H9 (cell line): ENCODE data around the gene FREY1. TPM values are rescaled to one million over a fixed set of nuclear protein-coding genes. Genes with fewer than 3 reads are reported as not detected.

Experiments
- DNase-seq: peaks from one replicate; pipeline ENCODE4 v3.0.0-alpha.2; 2017
- H2AFZ ChIP-seq: one replicate; pipeline ENCODE4 v1.6.1; 2013; ENCODE audit warnings: mild to moderate bottlenecking, low read length, control low read depth, moderate library complexity
- H2AK5ac ChIP-seq: 2 replicates; pipeline ENCODE4 v1.6.1; 2013; ENCODE audit warnings: low read length, control low read depth, mixed read lengths; ENCODE audit not compliant: insufficient read length
- H2BK120ac ChIP-seq: one replicate; pipeline ENCODE4 v1.6.1; 2013; ENCODE audit warnings: low read depth, mild to moderate bottlenecking, low read length, control low read depth, inconsistent platforms; ENCODE audit not compliant: poor library complexity, severe bottlenecking
- H2BK12ac ChIP-seq: 2 replicates; pipeline ENCODE4 v1.6.1; 2013; ENCODE audit warnings: low read length, control low read depth, mixed read lengths, low read depth; ENCODE audit not compliant: insufficient read length
- H2BK15ac ChIP-seq: 2 replicates; pipeline ENCODE4 v1.6.1; 2013; ENCODE audit warnings: low read depth, low read length, control low read depth
- H2BK20ac ChIP-seq: one replicate; pipeline ENCODE4 v1.6.1; 2013; ENCODE audit warnings: low read depth, mild to moderate bottlenecking, low read length, control low read depth, inconsistent platforms; ENCODE audit not compliant: poor library complexity, severe bottlenecking
- H2BK5ac ChIP-seq: 2 replicates; pipeline ENCODE4 v1.6.1; 2013; ENCODE audit warnings: low read length, control low read depth, mixed read lengths; ENCODE audit not compliant: insufficient read length
- H3K14ac ChIP-seq: 2 replicates; pipeline ENCODE4 v1.6.1; 2013; ENCODE audit warnings: low read length, control low read depth; ENCODE audit not compliant: insufficient read depth
- H3K18ac ChIP-seq: 2 replicates; pipeline ENCODE4 v1.6.1; 2013; ENCODE audit warnings: low read depth, mild to moderate bottlenecking, mixed read lengths, low read length, control low read depth; ENCODE audit not compliant: insufficient read length
- H3K23ac ChIP-seq: 2 replicates; pipeline ENCODE4 v1.6.1; 2013; ENCODE audit warnings: low read length, control low read depth, mixed read lengths, low read depth; ENCODE audit not compliant: insufficient read length
- H3K23me2 ChIP-seq: 2 replicates; pipeline ENCODE4 v1.6.1; 2013; ENCODE audit warnings: low read depth, mild to moderate bottlenecking, mixed read lengths, low read length, control low read depth; ENCODE audit not compliant: insufficient read length, poor library complexity, severe bottlenecking
- H3K27ac ChIP-seq: 2 replicates; pipeline ENCODE4 v1.5.1; 2013; ENCODE audit warnings: low read length, control low read depth, mixed read lengths, low read depth; ENCODE audit not compliant: insufficient read length
- H3K27me3 ChIP-seq: 2 replicates; pipeline ENCODE4 v1.6.1; 2013; ENCODE audit warnings: low read length, control low read depth, inconsistent platforms; ENCODE audit not compliant: insufficient read depth
- H3K4ac ChIP-seq: 2 replicates; pipeline ENCODE4 v1.6.1; 2013; ENCODE audit warnings: low read depth, mild to moderate bottlenecking, control low read depth, inconsistent platforms, low read length, moderate library complexity
- H3K4me1 ChIP-seq: 2 replicates; pipeline ENCODE4 v1.6.1; 2013; ENCODE audit warnings: low read length, control low read depth, inconsistent platforms; ENCODE audit not compliant: insufficient read depth
- H3K4me2 ChIP-seq: 2 replicates; pipeline ENCODE4 v1.6.1; 2013; ENCODE audit warnings: low read length, control low read depth, mixed read lengths; ENCODE audit not compliant: insufficient read length, insufficient read depth
- H3K56ac ChIP-seq: 2 replicates; pipeline ENCODE4 v1.6.1; 2013; ENCODE audit warnings: low read depth, mild to moderate bottlenecking, mixed read lengths, low read length, control low read depth; ENCODE audit not compliant: insufficient read length
- H3K79me1 ChIP-seq: 2 replicates; pipeline ENCODE4 v1.6.1; 2013; ENCODE audit warnings: low read depth, mild to moderate bottlenecking, moderate library complexity, low read length, control low read depth, inconsistent platforms; ENCODE audit not compliant: insufficient read depth, poor library complexity, severe bottlenecking
- H3K79me2 ChIP-seq: 2 replicates; pipeline ENCODE4 v1.6.1; 2013; ENCODE audit warnings: low read length, control low read depth, inconsistent platforms; ENCODE audit not compliant: insufficient read depth
- H3K9ac ChIP-seq: 2 replicates; pipeline ENCODE4 v1.6.1; 2013; ENCODE audit warnings: low read length, control low read depth, mixed read lengths; ENCODE audit not compliant: insufficient read length; ENCODE audit errors: extremely low read depth
- H3K9me3 ChIP-seq: one replicate; pipeline ENCODE4 v1.6.1; 2013; ENCODE audit warnings: low read depth, low read length, inconsistent platforms; ENCODE audit not compliant: control insufficient read depth
- H3T11ph ChIP-seq: one replicate; pipeline ENCODE4 v1.6.1; 2013; ENCODE audit warnings: mild to moderate bottlenecking, low read length, control low read depth, inconsistent platforms
- H4K20me1 ChIP-seq: one replicate; pipeline ENCODE4 v1.6.1; 2013; ENCODE audit not compliant: control insufficient read depth, insufficient read length, insufficient read depth
- H4K5ac ChIP-seq: 2 replicates; pipeline ENCODE4 v1.6.1; 2013; ENCODE audit warnings: low read depth, mild to moderate bottlenecking, mixed read lengths, low read length, control low read depth; ENCODE audit not compliant: insufficient read length
- H4K8ac ChIP-seq: replicated peaks from 2 replicates; pipeline ENCODE4 v1.6.1; 2013; ENCODE audit warnings: low read length, control low read depth, mixed read lengths, low read depth; ENCODE audit not compliant: insufficient read length
- H4K91ac ChIP-seq: 2 replicates; pipeline ENCODE4 v1.6.1; 2013; ENCODE audit warnings: low read depth, mild to moderate bottlenecking, moderate library complexity, mixed read lengths, low read length, control low read depth; ENCODE audit not compliant: insufficient read length
- H3K27ac Mint-ChIP-seq, 3 experiments: 2 replicates in 2 of 3; 3 replicates in 1 of 3; pipeline ENCODE4 v1.8.0; 2020 to 2021; ENCODE audit warnings: mixed read lengths in 3 of 3, mild to moderate bottlenecking in 1 of 3, moderate library complexity in 1 of 3
- H3K27me3 Mint-ChIP-seq: 2 replicates; pipeline ENCODE4 v1.8.0; 2021; ENCODE audit warnings: low read depth, mild to moderate bottlenecking, moderate library complexity, mixed read lengths
- H3K36me3 Mint-ChIP-seq, 3 experiments: 2 replicates in 2 of 3; 3 replicates in 1 of 3; pipeline ENCODE4 v1.8.0; 2020 to 2021; ENCODE audit warnings: low read depth in 3 of 3, mixed read lengths in 3 of 3; ENCODE audit not compliant: insufficient read depth in 1 of 3
- H3K4me1 Mint-ChIP-seq, 2 experiments: 2 replicates each; pipeline ENCODE4 v1.8.0; 2020; ENCODE audit warnings: mixed read lengths in 2 of 2
- H3K4me3 Mint-ChIP-seq, 2 experiments: 2 replicates in 1 of 2; 3 replicates in 1 of 2; pipeline ENCODE4 v1.8.0; 2020 to 2021; ENCODE audit warnings: mild to moderate bottlenecking in 2 of 2, mixed read lengths in 2 of 2, moderate library complexity in 1 of 2
- H3K9me3 Mint-ChIP-seq, 2 experiments: 2 replicates in 1 of 2; 3 replicates in 1 of 2; pipeline ENCODE4 v1.8.0; 2020; ENCODE audit warnings: mild to moderate bottlenecking in 2 of 2, mixed read lengths in 2 of 2, moderate library complexity in 1 of 2
- CTCF ChIP-seq: fragments of 200-600 bp; sonication (generic); conservative IDR thresholded peaks from 3 replicates; pipeline ENCODE4 v1.8.0; 2021; ENCODE audit warnings: antibody characterized with exemption, mild to moderate bottlenecking
- WGBS: extraction: QIAGEN DNeasy Blood & Tissue Kit; methylation state at CpG from one replicate; pipeline ENCODE4 v1.1.7; 2013; ENCODE audit warnings: missing lambda C conversion rate, low lambda C conversion rate, mixed read lengths; ENCODE audit not compliant: insufficient read length; ENCODE audit errors: extremely low coverage; 5-methylcytosine and 5-hydroxymethylcytosine counted together
- total RNA-seq: library from RNA; stranded (reverse); gene quantifications from 2 replicates; pipeline ENCODE4 v1.2.1, GENCODE V29; 2021

The FREY1 gene
- total RNA-seq, 1 experiment from 2014 or later, result 2.1 TPM

- Mint-ChIP-seq H3K27ac (peak within 1 kb of the TSS; percentile 90 to 98 (median 95)), H3K9me3 (no peaks in the 10 kb centered on the region; a peak in 1 of 5 replicates), H3K36me3 (peaks cover 21 to 34% (median 32%) of the 10 kb centered on the region in 3 experiments), H3K4me1 (peaks cover 32 to 44% of the 10 kb centered on the region in 2 experiments), H3K27me3 (peaks cover 2% of the 10 kb centered on the region; the same call in 1 of the 2 replicates), H3K4me3 (peak within 1 kb of the TSS; percentile 88 to 96)
- Histone ChIP-seq H3K79me2 (no peaks in the 10 kb centered on the region; the same call in 1 of the 2 replicates), H2AFZ (no peak within 1 kb of the TSS), H3K79me1 (no peaks in the 10 kb centered on the region), H4K8ac (no peak within 1 kb of the TSS), H2AK5ac (no peak within 1 kb of the TSS), H3K4ac (no peak within 1 kb of the TSS), H3K4me2 (peak within 1 kb of the TSS; percentile 91), H2BK12ac (no peak within 1 kb of the TSS), H2BK5ac (no peak within 1 kb of the TSS), H3K4me1 (no peaks in the 10 kb centered on the region), H3K56ac (no peak within 1 kb of the TSS), H3K9me3 (no peaks in the 10 kb centered on the region), H4K91ac (no peak within 1 kb of the TSS), H2BK15ac (no peak within 1 kb of the TSS), H3K9ac (peak within 1 kb of the TSS; percentile 36), H3K27ac (no peak within 1 kb of the TSS), H2BK120ac (no peak within 1 kb of the TSS), H2BK20ac (no peak within 1 kb of the TSS), H4K20me1 (no peaks in the 10 kb centered on the region), H3K23ac (no peak within 1 kb of the TSS), H3T11ph (no peak within 1 kb of the TSS), H3K14ac (peak within 1 kb of the TSS; percentile 81), H4K5ac (no peak within 1 kb of the TSS), H3K18ac (peak within 1 kb of the TSS; percentile 69), H3K23me2 (peaks cover 5% of the 10 kb centered on the region), H3K27me3 (no peaks in the 10 kb centered on the region; the same call in 1 of the 2 replicates)
- WGBS, result no CpG with 5 or more reads among the region's 73 CpGs
- no peak for TF ChIP-seq CTCF
- no peak for DNase-seq
Observed at GRCh38 chr11:45922425-45923082, 15.5 kb upstream of the FREY1 start, which contains the start of gene LARGE2. LARGE2 (plus strand) TSS chr11:45922656; CDS start chr11:45922883, 227 bp downstream.
